GM19397 (cell line): ENCODE measurements around the gene SLC14A1.

Experiments
- ATAC-seq: cut with Tn5 transposase; IDR thresholded peaks from one replicate; pipeline ENCODE4 v1.9.1; 2021; ENCODE audit warnings: mild to moderate bottlenecking, moderate library complexity; ENCODE audit not compliant: unreplicated experiment

The SLC14A1 gene

DNA sequence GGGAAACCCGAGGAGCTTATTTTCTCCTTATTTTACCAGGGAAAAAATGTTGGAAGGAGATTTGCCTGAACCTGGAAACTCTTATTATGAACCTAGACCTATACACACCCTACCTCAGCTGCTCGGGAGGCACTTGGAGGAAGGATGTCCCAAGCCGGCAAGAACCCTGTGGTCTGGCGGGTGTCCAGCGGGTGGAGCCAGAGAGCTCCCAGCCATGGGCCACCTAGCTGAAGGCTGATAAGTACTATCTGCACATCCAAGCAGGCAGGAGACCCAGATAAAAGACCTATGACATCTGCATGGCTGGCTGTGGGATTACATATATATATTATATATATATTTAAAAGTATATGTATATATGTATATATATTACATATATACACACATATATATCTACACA is 1.1 kb upstream of the SLC14A1 start:
- ATAC-seq: peak; percentile 91

DNA sequence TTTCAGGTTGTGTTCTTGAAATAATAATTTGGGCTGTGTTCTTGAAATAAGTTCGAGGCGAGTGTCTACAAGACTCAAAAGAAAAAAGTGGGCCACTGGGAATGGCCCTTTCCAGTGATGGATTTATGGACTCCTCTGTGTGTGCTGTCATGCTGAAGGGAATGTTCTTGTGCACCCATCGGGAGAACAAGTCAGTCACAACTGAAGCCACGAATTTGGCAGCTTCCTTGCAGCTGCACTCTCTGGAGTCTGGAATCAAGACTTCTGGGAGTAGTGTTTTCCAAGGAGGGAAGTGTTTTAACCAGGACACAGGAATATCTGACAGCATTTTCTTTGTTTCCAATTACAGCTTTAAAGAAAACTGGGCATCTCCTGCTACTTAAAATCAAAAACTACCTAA is 620 bp downstream of the SLC14A1 start:
- no peak for ATAC-seq

DNA sequence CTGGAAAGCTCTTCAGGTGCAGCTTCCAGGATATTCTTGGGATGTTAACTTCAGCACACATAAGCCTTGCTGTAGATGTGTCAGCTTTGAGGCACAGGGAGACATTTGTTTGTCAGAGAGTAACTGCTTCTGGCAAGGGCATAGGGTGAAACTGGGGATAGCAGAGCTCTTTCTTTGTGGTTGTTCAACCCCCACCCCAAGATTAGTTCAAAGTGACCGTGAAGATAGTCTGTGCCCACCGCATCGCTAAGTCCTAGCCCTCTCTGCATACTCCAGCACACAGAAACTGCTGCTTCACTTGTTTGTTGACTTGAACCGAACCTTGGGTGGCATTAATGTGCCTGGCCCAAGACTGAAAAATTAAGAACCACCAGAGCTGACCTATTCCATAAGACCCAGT is 1.4 kb downstream of the SLC14A1 start:
- no peak for ATAC-seq

DNA sequence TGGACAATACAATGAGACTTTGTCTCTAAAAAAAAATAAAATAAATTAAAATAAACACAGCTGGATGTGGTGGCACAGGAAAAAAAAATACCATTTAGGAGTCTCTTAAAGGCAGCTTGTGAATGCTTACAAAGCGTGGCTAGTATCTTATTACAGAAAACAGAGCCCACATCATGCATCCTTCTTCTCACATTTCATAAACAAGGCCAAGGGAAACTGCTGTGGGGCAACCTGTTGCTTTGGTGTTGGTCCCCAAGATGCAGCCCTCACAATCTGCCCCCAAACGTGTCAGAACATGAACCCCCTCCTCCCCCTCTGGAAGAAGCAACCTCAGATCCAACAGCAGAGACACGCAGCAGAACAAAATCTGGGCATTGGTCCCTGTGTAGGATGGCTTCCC is 2.6 kb downstream of the SLC14A1 start:
- no peak for ATAC-seq

DNA sequence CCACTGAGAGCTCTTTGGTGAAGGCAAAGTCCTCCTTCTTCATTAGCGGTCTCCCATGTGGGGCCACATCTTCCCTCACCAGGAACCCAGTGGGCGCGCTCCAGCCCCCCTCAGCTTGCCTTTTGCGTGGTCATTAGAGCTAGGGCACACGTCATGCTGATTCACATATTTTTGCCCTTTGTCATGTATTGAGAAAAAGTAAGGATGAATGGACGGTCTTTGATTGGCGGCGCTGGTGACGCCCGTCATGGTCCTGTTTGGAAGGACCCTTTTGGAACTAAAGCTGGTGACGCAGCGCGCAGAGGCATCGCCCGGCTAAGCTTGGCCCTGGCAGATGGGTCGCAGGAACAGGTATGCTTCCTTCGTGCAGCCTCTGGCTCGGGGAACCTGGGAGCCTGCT is 3.1 kb downstream of the SLC14A1 start:
- ATAC-seq: no peak

DNA sequence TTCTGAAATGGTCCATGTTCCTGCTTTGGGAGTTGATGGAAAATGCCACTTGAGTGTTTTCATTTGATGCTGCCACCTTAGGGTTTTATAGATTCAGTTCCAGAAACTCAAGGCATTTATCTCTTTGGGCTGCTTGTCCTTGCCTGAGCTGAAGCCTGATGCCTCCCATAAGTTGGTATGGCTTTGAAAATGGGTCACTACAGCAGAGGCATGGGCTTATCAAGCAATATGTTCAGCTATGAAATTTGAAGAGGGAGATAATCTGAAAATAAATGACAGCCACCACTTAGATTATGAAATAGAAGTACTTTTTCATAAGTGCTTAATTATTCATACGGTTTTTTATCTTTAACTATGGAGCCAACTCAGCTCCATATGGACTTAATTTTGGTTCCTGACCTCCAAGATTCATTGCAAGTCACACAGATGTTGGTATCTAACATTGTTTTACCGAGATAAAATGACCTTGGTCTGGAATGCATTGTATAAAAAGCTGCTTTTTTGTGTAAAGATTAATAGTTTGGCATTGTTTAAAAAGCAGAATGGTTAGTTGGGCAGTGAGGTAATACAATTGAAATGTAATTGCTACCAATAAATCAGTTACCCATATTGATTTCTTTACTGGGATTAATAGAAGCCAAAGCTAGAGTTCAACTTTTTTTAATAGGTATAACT is 4.5 kb downstream of the SLC14A1 start:
- no peak for ATAC-seq

DNA sequence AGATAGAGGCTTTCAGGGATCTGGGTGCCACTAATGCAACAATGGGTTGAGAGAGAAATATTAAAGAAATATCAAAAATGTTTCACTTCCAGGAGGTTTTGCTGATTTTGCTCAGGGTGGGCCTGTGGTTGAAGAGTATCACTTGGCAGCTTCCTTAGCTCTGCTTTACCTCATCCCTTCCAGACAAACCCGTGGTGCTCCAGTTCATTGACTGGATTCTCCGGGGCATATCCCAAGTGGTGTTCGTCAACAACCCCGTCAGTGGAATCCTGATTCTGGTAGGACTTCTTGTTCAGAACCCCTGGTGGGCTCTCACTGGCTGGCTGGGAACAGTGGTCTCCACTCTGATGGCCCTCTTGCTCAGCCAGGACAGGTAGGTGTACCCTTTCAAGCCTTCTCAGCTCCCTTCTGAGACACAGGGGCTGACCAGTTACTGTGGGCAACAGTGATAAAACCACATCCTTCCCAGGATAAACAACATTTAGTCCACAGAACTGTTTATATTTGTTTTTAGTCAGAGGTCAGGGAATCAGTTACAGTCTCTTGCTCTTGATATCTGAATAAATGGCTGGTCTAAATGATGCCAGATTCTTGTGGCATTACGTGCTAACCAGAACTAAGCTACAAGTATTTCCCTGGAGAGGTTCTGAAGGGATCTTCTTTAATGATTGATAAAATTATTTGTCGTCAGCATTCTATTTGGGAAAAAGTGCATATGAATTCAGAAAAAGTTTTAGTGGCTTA is 7.0 kb downstream of the SLC14A1 start:
- no peak for ATAC-seq

DNA sequence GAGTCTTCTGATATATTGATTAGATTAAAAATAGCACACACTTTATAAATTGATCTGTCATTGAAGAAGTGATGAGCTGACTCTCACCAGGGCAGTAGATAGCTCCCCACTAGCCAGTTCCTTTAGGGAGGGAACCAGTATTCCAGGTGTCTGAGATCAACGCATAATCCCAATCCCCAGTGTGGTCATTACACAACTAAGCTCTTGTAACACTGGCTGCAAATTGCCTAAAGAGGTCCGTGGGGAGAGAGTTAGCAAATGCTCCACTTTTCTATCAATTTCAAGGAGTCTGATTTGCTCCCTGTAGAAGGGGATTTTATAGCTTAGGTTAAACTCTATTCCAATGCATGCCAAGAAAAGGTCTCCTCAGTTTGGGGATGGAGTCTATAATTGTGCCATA is 7.7 kb downstream of the SLC14A1 start:
- ATAC-seq: no peak

DNA sequence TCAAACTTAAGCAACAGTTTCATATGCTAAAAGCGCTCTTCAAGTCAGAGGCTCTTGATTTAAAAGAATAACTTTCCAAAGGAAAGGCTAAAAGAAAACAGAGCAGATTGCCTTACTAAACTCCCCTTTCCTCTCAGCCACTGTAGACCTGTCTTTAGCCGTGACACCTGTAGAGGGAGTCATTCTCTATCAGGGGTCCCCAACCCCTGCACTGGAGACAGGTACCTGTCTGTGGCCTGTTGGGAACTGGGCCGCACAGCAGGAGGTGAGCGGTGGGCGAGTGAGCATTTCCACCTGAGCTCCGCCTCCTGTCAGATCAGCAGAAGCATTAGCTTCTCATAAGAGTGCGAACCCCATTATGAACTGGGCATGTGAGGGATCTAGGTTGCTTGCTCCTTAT is 9.6 kb downstream of the SLC14A1 start:
- no peak for ATAC-seq

DNA sequence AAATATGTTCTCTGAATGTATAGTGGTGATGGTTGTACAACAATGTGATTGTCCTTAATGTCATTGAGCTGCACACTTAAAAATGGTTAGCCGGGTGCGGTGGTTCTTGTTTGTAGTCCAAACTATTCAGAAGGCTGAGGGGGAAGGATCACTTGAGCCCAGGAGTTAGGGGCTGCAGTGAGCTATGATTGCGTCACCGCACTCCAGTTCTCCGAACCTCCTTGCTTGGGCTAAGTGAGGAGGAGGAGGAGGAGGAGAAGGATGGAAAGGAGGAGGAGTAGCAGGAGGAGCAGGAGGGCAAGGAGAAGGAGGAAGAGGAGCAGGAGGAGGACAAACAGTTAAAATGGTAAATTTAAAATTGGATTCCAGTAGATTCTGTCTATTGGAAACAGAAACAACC is 10.5 kb downstream of the SLC14A1 start:
- ATAC-seq: no peak

DNA sequence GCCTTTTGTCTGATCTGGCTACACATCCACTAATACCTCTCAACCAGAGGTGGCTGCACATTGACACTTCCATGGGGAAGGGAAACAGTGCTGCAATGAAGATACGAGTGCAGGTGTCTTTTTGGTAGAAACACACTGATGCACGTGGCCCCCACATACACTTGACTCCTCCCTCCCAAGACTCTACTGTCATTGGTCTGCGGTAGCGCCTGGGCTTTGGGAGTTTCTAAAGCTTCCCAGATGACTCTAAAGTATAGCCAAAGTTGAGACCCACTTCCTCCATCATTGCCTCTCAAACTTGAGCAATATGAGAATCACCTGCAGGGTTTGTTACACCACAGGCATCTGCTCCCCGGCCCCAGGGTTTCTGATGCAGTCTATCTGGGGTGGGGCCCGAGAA is 11.0 kb downstream of the SLC14A1 start:
- ATAC-seq: no peak

DNA sequence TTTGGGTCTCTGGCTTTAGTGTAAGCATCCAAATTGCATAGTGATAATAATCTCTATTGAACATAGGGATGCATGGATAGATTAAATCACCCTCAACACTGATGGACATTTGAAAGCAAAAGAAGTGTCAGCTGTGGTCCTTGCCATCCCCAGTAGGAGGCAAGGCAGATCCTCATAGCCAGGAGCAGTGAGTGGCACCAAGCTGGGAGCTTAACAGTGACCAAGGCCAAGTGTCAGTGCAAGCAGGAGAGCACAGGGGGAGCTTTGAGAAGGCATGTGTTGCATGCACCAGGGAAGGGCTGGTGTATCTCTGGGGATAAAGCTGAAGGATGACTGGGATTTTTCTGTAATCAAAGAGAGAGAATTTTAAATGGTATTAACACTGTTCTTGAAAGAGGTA is 14.7 kb downstream of the SLC14A1 start:
- no peak for ATAC-seq

DNA sequence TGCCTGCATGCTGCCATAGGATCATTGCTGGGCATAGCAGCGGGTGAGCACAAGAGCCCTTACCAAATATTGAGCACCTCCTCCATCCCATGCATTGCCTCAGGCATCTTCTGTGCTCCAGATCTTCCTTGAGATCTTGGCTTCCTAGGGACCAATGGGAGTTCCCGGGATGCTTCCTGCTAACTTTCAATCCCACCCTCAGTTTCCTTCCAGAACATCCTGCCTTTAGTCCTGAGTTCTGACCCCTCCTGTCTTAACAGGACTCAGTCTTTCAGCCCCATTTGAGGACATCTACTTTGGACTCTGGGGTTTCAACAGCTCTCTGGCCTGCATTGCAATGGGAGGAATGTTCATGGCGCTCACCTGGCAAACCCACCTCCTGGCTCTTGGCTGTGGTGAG is 15.3 kb downstream of the SLC14A1 start:
- no peak for ATAC-seq

DNA sequence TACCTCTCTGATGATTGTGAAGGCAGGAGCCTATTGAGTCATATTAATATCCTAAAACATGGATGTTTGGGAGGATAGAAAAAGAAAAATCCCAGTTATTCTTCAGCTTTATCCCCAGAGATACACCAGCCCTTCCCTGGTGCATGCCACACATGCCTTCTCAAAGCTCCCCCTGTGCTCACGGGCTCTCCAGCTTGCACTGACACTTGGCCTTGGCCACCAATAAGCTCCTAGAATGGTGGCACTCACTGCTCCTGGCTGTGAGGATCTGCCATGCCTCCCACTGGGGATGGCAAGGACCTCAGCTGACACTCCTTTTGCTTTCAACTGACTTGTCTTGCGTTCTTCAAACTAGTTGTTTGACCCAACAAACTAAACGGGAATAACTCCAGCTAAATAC is 15.9 kb downstream of the SLC14A1 start:
- no peak for ATAC-seq

DNA sequence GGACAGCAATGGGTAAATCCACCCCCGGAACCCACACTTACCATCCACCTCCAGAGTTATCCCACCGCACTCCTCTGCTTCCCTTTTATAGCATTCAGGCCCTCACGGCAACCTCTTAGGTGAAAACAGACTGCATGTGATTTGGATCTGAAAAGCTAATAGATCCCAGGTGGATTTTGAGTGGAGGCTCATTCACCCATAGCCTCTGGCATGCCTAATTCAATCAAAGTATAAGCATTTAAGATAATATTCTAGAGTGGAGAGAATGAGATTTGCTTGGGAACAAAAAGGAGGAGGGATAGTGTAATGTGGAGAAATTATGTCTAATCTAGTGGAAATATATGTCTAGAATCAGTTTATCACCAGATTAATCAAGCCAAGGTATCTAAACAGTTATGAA is 17.1 kb downstream of the SLC14A1 start:
- ATAC-seq: no peak

DNA sequence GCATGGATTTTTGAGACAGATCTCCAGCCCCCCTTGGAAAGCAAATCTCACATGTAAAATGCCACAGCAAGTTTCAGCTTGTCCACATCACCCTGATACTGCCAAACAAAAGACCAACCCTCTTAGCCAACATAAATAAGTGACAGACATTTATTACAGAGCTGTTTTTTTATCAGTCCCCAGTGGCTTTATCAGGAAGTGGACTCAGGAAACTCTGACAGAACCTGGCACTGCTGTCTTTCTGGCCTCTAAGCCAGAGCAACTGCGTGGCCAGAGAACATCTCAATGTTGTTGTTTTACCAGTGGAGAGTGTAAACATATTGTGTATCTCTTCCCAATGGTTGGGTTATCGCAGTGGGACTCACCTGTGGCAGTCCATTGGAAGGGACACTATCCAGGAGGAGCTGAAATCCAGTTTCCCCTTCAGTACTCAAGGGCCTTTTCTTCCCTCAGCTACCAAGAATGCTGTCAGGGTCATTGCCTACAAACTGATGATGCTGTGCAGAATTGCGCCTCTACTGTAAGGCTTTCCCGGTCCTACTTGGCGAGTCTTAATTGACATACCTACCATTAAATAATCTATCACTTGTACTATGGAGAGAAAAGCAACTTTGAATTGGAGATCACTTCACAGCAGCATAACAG is 22.0 kb downstream of the SLC14A1 start:
- ATAC-seq: no peak

DNA sequence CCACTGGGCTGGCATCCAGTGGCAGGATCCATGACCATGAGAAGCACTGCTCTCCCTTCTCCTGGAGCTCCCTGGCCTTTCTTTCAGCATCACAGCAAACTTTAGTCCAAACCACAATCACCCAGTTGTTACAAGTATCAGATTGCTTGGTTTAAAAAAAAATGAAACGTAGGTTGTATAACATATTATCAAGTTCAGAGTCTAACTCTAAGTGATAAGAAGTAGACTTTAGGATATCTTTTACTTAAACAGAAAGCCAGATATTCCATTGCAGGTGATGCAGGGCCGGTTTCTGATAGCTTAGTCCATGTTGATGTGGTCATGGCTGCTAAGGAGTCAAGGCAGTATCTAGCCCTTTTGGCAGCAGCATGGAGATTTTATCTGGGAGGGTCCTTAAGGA is 24.5 kb downstream of the SLC14A1 start:
- no peak for ATAC-seq

DNA sequence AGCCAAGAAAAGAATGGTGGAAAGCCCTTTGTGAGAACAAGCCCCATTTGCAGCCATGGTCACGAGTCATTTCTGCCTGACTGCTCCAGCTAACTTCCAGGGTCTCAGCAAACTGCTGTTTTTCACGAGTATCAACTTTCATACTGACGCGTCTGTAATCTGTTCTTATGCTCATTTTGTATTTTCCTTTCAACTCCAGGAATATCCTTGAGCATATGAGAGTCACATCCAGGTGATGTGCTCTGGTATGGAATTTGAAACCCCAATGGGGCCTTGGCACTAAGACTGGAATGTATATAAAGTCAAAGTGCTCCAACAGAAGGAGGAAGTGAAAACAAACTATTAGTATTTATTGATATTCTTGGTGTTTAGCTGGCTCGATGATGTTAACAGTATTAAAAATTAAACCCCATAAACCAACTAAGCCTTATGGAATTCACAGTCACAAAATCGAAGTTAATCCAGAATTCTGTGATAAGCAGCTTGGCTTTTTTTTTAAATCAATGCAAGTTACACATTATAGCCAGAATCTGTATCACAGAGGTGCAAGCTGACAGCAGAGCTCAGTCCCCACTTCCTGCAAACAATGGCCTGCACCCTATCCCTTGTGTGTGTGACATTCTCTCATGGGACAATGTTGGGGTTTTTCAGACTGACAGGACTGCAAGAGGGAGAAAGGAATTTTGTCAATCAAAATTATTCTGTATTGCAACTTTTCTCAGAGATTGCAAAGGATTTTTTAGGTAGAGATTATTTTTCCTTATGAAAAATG is 26.1 kb downstream of the SLC14A1 start:
- ATAC-seq: no peak

DNA sequence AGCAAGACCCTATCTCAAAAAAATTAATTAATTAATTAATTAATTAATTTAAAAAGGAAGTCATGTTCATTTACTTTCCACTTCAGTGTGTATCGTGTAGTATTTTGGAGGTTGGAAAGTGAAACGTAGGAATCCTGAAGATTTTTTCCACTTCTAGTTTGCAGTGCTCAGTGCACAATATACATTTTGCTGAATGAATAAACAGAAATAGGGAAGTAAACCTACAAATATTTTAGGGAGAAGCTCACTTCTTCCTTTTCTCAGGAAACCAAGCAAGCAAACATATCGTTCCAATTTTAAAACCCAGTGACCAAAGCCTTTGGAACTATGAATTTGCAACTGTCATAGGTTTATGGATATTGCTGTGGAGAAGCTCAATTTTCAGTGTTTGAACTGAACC is 27.8 kb downstream of the SLC14A1 start:
- ATAC-seq: no peak

DNA sequence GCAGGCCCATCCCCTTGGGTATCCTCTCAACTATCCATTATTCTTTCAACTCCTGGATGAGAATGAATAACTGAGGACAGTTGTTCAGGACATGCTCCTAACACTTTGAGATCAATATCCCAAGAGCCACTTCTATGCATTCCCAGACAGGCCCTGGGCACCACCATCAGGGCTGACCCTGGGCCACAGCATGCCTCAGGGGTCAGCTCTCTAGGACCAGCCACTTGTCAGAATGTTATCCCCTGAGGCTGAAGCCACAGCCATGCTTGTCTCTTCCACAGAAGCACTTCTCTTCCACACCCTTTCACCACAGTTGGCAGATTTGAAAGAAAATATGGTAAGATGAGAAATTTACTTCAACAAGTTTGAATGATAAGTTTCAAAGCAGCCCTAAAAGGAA is 28.7 kb downstream of the SLC14A1 start:
- no peak for ATAC-seq

DNA sequence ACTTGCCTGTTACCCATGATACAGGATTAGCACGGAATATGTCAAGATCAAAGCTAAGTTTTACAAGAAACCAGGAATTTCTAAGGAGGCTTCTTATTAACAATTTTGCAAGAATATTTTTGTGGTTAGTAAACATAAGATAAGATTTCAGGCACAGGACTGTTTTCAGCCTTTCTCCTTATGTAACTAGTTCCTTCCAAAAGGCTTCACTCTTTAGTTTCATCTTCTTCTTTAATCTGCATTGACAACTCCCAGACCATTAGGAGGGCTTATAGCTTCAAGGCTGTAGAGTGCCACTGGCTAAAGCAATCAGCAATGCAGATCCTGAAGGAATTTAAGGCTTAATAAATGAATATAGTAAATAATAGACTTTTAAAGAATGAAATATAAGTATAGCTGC is 29.3 kb downstream of the SLC14A1 start:
- no peak for ATAC-seq

DNA sequence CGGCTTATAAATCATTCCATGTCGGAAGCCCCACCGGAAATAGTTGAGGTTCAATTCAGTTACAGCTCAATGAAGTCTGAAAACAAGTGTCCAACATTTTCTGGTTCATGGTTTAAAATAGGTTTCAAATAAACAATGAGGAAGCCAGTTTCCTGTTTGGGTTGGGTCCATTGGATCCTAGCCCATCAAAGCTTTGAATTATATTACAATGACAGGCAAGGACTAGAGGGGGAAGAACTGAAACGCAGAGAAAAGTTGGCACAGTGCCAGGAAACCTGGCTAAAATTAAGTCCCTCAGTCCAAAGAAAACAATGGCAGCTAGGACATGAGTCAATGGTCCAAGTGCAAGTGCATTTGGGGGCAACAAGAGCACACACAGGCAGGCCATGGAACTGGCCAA is 32.0 kb downstream of the SLC14A1 start:
- ATAC-seq: no peak
